ENCODE results near the gene KLHDC3. TPM values are rescaled to one million over a fixed set of nuclear protein-coding genes. Genes with fewer than 3 reads are reported as not detected.

The KLHDC3 gene
- total and polyA plus RNA-seq, 9 of the 15 experiments (the other 6 are each of a cell fraction or from before 2014, with no cell fraction given): 4.5 to 171 (median 107) TPM

GRCh38 chr6:43013097-43013842, 779 bp upstream of the KLHDC3 start (continued):
- TF ChIP-seq RBM14 (IDR thresholded peaks at IDR 0.05; ENCODE audit: borderline replicate concordance, insufficient read depth, low read depth, low read length) (no peak), ZNF12 (CRISPR knock-in tag; IDR thresholded peaks at IDR 0.05) (0 out of 2 replicates have a peak, but pooled peaks have one; percentile 6), RNF2 (IDR thresholded peaks at IDR 0.05) (no peak), CREB1 (IDR thresholded peaks at IDR 0.05) (no peak; the same call in 1 of the 2 replicates), CREB1 (CRISPR knock-in tag; IDR thresholded peaks at IDR 0.05) (no peak), BRD9 (IDR thresholded peaks at IDR 0.05; ENCODE audit: low read depth, partially characterized antibody) (no peak), KLF13 (tag; IDR thresholded peaks at IDR 0.05; ENCODE audit: borderline replicate concordance, low read depth) (peak; percentile 54; the same call in 1 of the 2 replicates), ZNF57 (CRISPR knock-in tag; IDR thresholded peaks at IDR 0.05) (peak; percentile 3; the same call in 1 of the 2 replicates), GABPB1 (CRISPR knock-in tag; IDR thresholded peaks at IDR 0.05) (no peak), DMBX1 (CRISPR knock-in tag; IDR thresholded peaks at IDR 0.05; ENCODE audit: borderline replicate concordance) (no peak), ELF2 (CRISPR knock-in tag; IDR thresholded peaks at IDR 0.05) (0 out of 2 replicates have a peak, but pooled peaks have one; percentile 28), E2F8 (IDR thresholded peaks at IDR 0.05; ENCODE audit: low read depth, partially characterized antibody) (no peak), CTCF (IDR thresholded peaks at IDR 0.05 in 2 of 3, conservative IDR thresholded peaks at IDR 0.05 in 1 of 3; ENCODE audit: insufficient read depth in 2 of 3, low read depth in 1 of 3, low read length in 3 of 3) (peak in 1 of 3 experiments; percentile 5; a peak in 1 of 6 replicates), ZBTB33 (CRISPR knock-in tag; IDR thresholded peaks at IDR 0.05) (no peak), AFF1 (IDR thresholded peaks at IDR 0.05; ENCODE audit: low read depth in 1 of 2, partially characterized antibody in 2 of 2) (no peak), BACH1 (tag; IDR thresholded peaks at IDR 0.05) (no peak)
